Neural progenitor cell (in vitro differentiated cells): Measurements from ENCODE around the gene ATG13. TPM values are rescaled to one million over a fixed set of nuclear protein-coding genes. Genes with fewer than 3 reads are reported as not detected.
"Not testable (repeated sequence)": the region's sequence is repeated elsewhere in the genome, so short reads cannot be mapped to it uniquely, and the experiment has no call there.

ENCODE experiments used
- DNase-seq: peaks from one replicate; pipeline ENCODE4 v3.0.0-alpha.2; 2016; ENCODE audit warnings: low spot score
- H2AFZ ChIP-seq: fragments of 200-600 bp; sonication (generic); replicated peaks from 2 replicates; pipeline ENCODE4 v1.6.1; 2016; ENCODE audit warnings: antibody characterized with exemption
- H3F3A ChIP-seq: fragments of 200-600 bp; sonication (generic); 2 replicates; pipeline ENCODE4 v1.6.1; 2016; ENCODE audit warnings: antibody characterized with exemption, low read depth
- H3K27ac ChIP-seq: fragments of 200-600 bp; sonication (generic); 2 replicates; pipeline ENCODE4 v1.5.1; 2016; ENCODE audit warnings: mild to moderate bottlenecking
- H3K27me3 ChIP-seq: fragments of 200-600 bp; sonication (generic); 2 replicates; pipeline ENCODE4 v1.6.1; 2016; ENCODE audit warnings: mild to moderate bottlenecking, moderate library complexity
- H3K36me3 ChIP-seq: fragments of 200-600 bp; sonication (generic); 2 replicates; pipeline ENCODE4 v1.5.1; 2016
- H3K4me1 ChIP-seq: fragments of 200-600 bp; sonication (generic); 2 replicates; pipeline ENCODE4 v1.6.1; 2016; ENCODE audit warnings: mixed run types
- H3K4me2 ChIP-seq: fragments of 200-600 bp; sonication (generic); 2 replicates; pipeline ENCODE4 v1.6.1; 2016
- H3K4me3 ChIP-seq: fragments of 200-600 bp; sonication (generic); 2 replicates; pipeline ENCODE4 v1.5.1; 2016
- H3K79me2 ChIP-seq: fragments of 200-600 bp; sonication (generic); 2 replicates; pipeline ENCODE4 v1.6.1; 2016; ENCODE audit warnings: low read depth
- H3K9ac ChIP-seq: fragments of 200-600 bp; sonication (generic); 2 replicates; pipeline ENCODE4 v1.6.1; 2016
- H3K9me3 ChIP-seq: fragments of 200-600 bp; sonication (generic); 2 replicates; pipeline ENCODE4 v1.5.1; 2016; ENCODE audit warnings: low read depth
- H4K20me1 ChIP-seq: fragments of 200-600 bp; sonication (generic); 2 replicates; pipeline ENCODE4 v1.6.1; 2016; ENCODE audit warnings: low read depth
- H3K27ac Mint-ChIP-seq: 3 replicates; pipeline ENCODE4 v1.8.0; 2021; ENCODE audit warnings: mixed read lengths
- H3K27me3 Mint-ChIP-seq: 2 replicates; pipeline ENCODE4 v1.8.0; 2022; ENCODE audit warnings: low read depth, mild to moderate bottlenecking, inconsistent platforms, moderate library complexity, mixed read lengths; ENCODE audit not compliant: insufficient read depth
- H3K36me3 Mint-ChIP-seq: 3 replicates; pipeline ENCODE4 v1.8.0; 2021; ENCODE audit warnings: mixed read lengths
- H3K4me1 Mint-ChIP-seq: 3 replicates; pipeline ENCODE4 v1.8.0; 2021; ENCODE audit warnings: mixed read lengths
- H3K4me3 Mint-ChIP-seq: 3 replicates; pipeline ENCODE4 v1.8.0; 2021; ENCODE audit warnings: mild to moderate bottlenecking, moderate library complexity, mixed read lengths
- H3K9me3 Mint-ChIP-seq: 3 replicates; pipeline ENCODE4 v1.8.0; 2020; ENCODE audit warnings: mixed read lengths
- EZH2 ChIP-seq: fragments of 200-600 bp; sonication (generic); IDR thresholded peaks from 2 replicates; pipeline ENCODE4 v1.6.1; 2017; ENCODE audit warnings: antibody characterized with exemption, mild to moderate bottlenecking, moderate library complexity
- EZH2phosphoT487 ChIP-seq: fragments of 200-600 bp; sonication (generic); IDR thresholded peaks from 2 replicates; pipeline ENCODE4 v1.6.1; 2017; ENCODE audit warnings: antibody characterized with exemption
- total RNA-seq: library from RNA; depleted of rRNA; stranded (reverse); fragments of >200 nt; gene quantifications from 2 replicates; pipeline ENCODE4 v1.2.3, GENCODE V29; 2015; ENCODE audit warnings: low replicate concordance
- TF ChIP-seq, protein P1 (sequence below): fragments of 200-600 bp; sonication (generic); IDR thresholded peaks from 2 replicates; pipeline ENCODE4 v1.5.1; 2017; ENCODE audit warnings: antibody characterized with exemption, mild to moderate bottlenecking

The ATG13 gene
- total RNA-seq, 1 donor from 2014 or later = 75.4 TPM

DNA sequence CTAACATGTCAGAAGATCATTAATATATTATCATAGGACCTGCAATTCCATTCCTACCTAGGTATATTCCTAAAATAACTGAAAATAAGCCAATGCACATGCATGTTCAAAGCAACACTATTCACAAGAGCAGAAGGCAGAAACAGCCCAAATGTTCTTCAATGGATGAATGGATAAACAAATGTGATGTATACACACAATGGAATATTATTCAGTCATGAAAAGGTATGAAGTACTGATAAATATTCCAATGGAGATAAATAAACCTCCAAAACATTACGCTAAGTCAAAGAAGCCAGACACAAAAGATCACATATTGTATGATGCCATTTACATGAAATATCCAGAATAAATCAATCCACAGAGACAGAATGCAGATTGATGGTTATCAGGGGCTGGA lies 40.3 kb upstream of the ATG13 start:
- TF ChIP-seq, protein P1, sequence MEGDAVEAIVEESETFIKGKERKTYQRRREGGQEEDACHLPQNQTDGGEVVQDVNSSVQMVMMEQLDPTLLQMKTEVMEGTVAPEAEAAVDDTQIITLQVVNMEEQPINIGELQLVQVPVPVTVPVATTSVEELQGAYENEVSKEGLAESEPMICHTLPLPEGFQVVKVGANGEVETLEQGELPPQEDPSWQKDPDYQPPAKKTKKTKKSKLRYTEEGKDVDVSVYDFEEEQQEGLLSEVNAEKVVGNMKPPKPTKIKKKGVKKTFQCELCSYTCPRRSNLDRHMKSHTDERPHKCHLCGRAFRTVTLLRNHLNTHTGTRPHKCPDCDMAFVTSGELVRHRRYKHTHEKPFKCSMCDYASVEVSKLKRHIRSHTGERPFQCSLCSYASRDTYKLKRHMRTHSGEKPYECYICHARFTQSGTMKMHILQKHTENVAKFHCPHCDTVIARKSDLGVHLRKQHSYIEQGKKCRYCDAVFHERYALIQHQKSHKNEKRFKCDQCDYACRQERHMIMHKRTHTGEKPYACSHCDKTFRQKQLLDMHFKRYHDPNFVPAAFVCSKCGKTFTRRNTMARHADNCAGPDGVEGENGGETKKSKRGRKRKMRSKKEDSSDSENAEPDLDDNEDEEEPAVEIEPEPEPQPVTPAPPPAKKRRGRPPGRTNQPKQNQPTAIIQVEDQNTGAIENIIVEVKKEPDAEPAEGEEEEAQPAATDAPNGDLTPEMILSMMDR = no peak
- TF ChIP-seq EZH2 (no peak), EZH2phosphoT487 (no peak)
- DNase-seq = no peak
- Histone ChIP-seq H2AFZ (no peak overlapping the region), H3K36me3 (no peaks in the 10 kb centered on the region), H3K9ac (no peak overlapping the region), H3F3A (no peaks in the 10 kb centered on the region), H3K27ac (no peak overlapping the region), H3K9me3 (no peaks in the 10 kb centered on the region), H3K79me2 (peaks cover 91% of the 10 kb centered on the region), H3K4me3 (no peak overlapping the region), H4K20me1 (peaks cover 9% of the 10 kb centered on the region), H3K27me3 (no peaks in the 10 kb centered on the region), H3K4me1 (no peaks in the 10 kb centered on the region), H3K4me2 (no peak overlapping the region)
- no peak overlapping the region for H3K27ac Mint-ChIP-seq
- peaks cover 5% of the 10 kb centered on the region for H3K9me3 Mint-ChIP-seq
- H3K36me3 Mint-ChIP-seq = peaks cover 18% of the 10 kb centered on the region
- no peaks in the 10 kb centered on the region for H3K4me1 Mint-ChIP-seq
- H3K4me3 Mint-ChIP-seq = no peak overlapping the region
- H3K27me3 Mint-ChIP-seq = peaks cover 2% of the 10 kb centered on the region

DNA sequence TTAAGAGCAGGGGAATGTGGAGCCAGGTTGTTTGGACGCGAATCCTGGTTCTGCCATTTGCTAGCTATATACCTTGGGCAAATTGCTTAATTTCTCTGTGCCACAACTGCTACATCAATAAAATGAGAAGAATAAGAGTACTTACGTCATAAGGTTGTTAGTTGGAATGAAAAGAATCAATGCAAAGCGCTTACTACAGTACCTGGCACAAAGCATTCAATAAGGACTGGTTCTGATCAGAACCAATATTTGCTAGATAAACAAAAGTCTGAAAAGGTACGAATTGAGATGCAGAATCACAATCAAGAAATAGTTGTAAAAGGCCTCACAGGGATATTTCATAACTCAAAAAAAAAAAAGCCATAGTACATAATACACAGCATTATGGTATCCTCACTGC lies 34.8 kb upstream of the ATG13 start:
- no peak overlapping the region for H3K27ac Mint-ChIP-seq
- no peaks in the 10 kb centered on the region for H3K27me3 ChIP-seq
- peaks cover 4% of the 10 kb centered on the region for H3K9me3 Mint-ChIP-seq
- no peaks in the 10 kb centered on the region for H3K4me1 ChIP-seq
- H3K4me3 Mint-ChIP-seq = no peak overlapping the region
- H3K4me3 ChIP-seq = no peak overlapping the region
- TF ChIP-seq EZH2 (no peak), EZH2phosphoT487 (no peak)
- TF ChIP-seq, protein P1 = no peak
- H3K36me3 Mint-ChIP-seq = peaks cover 12% of the 10 kb centered on the region
- no peak for DNase-seq
- H3K4me1 Mint-ChIP-seq = no peaks in the 10 kb centered on the region
- no peak overlapping the region for H3K9ac ChIP-seq
- H3K9me3 ChIP-seq = no peaks in the 10 kb centered on the region
- no peak overlapping the region for H3K27ac ChIP-seq
- no peak overlapping the region for H3K4me2 ChIP-seq
- H3K36me3 ChIP-seq = no peaks in the 10 kb centered on the region
- H2AFZ ChIP-seq = no peak overlapping the region
- H4K20me1 ChIP-seq = peaks cover 7% of the 10 kb centered on the region
- H3K79me2 ChIP-seq = peaks cover 87% of the 10 kb centered on the region
- H3K27me3 Mint-ChIP-seq = peaks cover 2% of the 10 kb centered on the region
- H3F3A ChIP-seq = no peaks in the 10 kb centered on the region

DNA sequence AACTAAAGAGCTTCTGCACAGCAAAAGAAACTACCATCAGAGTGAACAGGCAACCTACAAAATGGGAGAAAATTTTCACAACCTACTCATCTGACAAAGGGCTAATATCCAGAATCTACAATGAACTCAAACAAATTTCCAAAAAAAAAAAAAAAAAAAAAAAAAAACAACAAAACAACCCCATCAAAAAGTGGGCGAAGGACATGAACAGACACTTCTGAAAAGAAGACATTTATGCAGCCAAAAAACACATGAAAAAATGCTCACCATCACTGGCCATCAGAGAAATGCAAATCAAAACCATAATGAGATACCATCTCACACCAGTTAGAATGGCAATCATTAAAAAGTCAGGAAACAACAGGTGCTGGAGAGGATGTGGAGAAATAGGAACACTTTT lies 33.8 kb upstream of the ATG13 start:
- not testable (repeated sequence) for H3K4me2 ChIP-seq, H3K9me3 Mint-ChIP-seq, DNase-seq, H3K4me3 Mint-ChIP-seq, H3K4me3 ChIP-seq, H3K4me1 ChIP-seq, H3K9me3 ChIP-seq, H4K20me1 ChIP-seq, H3K27ac Mint-ChIP-seq, H3K4me1 Mint-ChIP-seq, H3K27me3 Mint-ChIP-seq, H3K9ac ChIP-seq, H3K27ac ChIP-seq, H3F3A ChIP-seq, H3K36me3 ChIP-seq, H3K27me3 ChIP-seq, H2AFZ ChIP-seq
- H3K79me2 ChIP-seq = peaks cover 87% of the 10 kb centered on the region
- peaks cover 12% of the 10 kb centered on the region for H3K36me3 Mint-ChIP-seq

- Histone ChIP-seq H3K27me3 (no peaks in the 10 kb centered on the region), H2AFZ (no peak overlapping the region), H3K4me2 (no peak overlapping the region), H3K79me2 (peaks cover 88% of the 10 kb centered on the region), H3K9ac (no peak overlapping the region), H3K9me3 (no peaks in the 10 kb centered on the region), H3K36me3 (no peaks in the 10 kb centered on the region), H3K4me3 (no peak overlapping the region), H4K20me1 (peaks cover 33% of the 10 kb centered on the region), H3K4me1 (peaks cover 11% of the 10 kb centered on the region), H3K27ac (no peak overlapping the region), H3F3A (peaks cover 2% of the 10 kb centered on the region)
- peaks cover 2% of the 10 kb centered on the region for H3K36me3 Mint-ChIP-seq
- TF ChIP-seq EZH2 = no peak
- TF ChIP-seq, protein P1 = no peak
- no peak for TF ChIP-seq EZH2phosphoT487
- DNase-seq = no peak
- H3K4me3 Mint-ChIP-seq = no peak overlapping the region
- H3K27ac Mint-ChIP-seq = no peak overlapping the region
- peaks cover 17% of the 10 kb centered on the region for H3K4me1 Mint-ChIP-seq
- H3K9me3 Mint-ChIP-seq = no peaks in the 10 kb centered on the region
- peaks cover under 1% of the 10 kb centered on the region for H3K27me3 Mint-ChIP-seq
These were observed 29.2 kb upstream of the ATG13 start for GRCh38 chr11:46588131-46588530.
